Heart left ventricle (tissue), 16 donors: ENCODE data around the gene CA5B. TPM values are rescaled to one million over a fixed set of nuclear protein-coding genes. Genes with fewer than 3 reads are reported as not detected.
"Not testable (repeated sequence)": the region's sequence is repeated elsewhere in the genome, so short reads cannot be mapped to it uniquely, and the experiment has no call there.

Experiments used
- ATAC-seq, 4 donors: fragments of 200-7000 bp; cut with Tn5 transposase; one replicate each; pipeline ENCODE4 v1.9.1; 2020 to 2022; ENCODE audit warnings: moderate library complexity in 4 of 4, mild to moderate bottlenecking in 3 of 4, moderate number of reproducible peaks in 1 of 4
- DNase-seq, 5 donors: peaks; one replicate each; pipeline ENCODE4 v3.0.0-alpha.2; 2020
- H3K27ac ChIP-seq, 12 donors: fragments of 200-600 bp; sonication (generic) in 4 of 12; one replicate each; pipeline versions ENCODE4 v1.5.0 to v1.8.0; 2016 to 2022; ENCODE audit warnings: mild to moderate bottlenecking in 2 of 12
- H3K27me3 ChIP-seq, 9 donors: fragments of 200-600 bp; sonication (generic) in 2 of 9; one replicate each; pipeline versions ENCODE4 v1.5.1 to v1.8.0; 2016 to 2022; ENCODE audit warnings: mild to moderate bottlenecking in 3 of 9
- H3K36me3 ChIP-seq, 9 donors: fragments of 200-600 bp; sonication (generic) in 2 of 9; one replicate each; pipeline versions ENCODE4 v1.5.0 to v1.8.0; 2018 to 2022; ENCODE audit warnings: mild to moderate bottlenecking in 2 of 9
- H3K4me1 ChIP-seq, 12 donors: fragments of 200-600 bp; sonication (generic) in 4 of 12; one replicate each; pipeline versions ENCODE4 v1.5.0 to v1.8.0; 2016 to 2022; ENCODE audit warnings: mild to moderate bottlenecking in 3 of 12
- H3K4me3 ChIP-seq, 12 donors: fragments of 200-600 bp; sonication (generic) in 4 of 12; one replicate each; pipeline versions ENCODE4 v1.5.0 to v1.8.0; 2017 to 2022; ENCODE audit warnings: mild to moderate bottlenecking in 9 of 12, moderate library complexity in 4 of 12
- H3K9me3 ChIP-seq, 12 donors: fragments of 200-600 bp; sonication (generic) in 4 of 12; one replicate each; pipeline versions ENCODE4 v1.5.0 to v1.8.0; 2016 to 2022; ENCODE audit warnings: mild to moderate bottlenecking in 1 of 12
- POLR2A ChIP-seq, 2 donors: fragments of 450-650 bp; IDR thresholded peaks; one replicate each; pipeline ENCODE4 v1.6.1; 2017; ENCODE audit warnings: antibody characterized with exemption in 2 of 2, mild to moderate bottlenecking in 2 of 2, moderate library complexity in 2 of 2
- WGBS, 4 donors: extraction: QIAGEN DNeasy Blood & Tissue Kit in 2 of 4; methylation state at CpG; one replicate each; pipeline versions ENCODE4 v1.1.5 to v1.1.7; 2013 to 2018; 5-methylcytosine and 5-hydroxymethylcytosine counted together
- intact Hi-C, 10 donors: fragments of 100-400 bp; cut with DNase I; formaldehyde crosslinking; loops; one replicate each; pipeline versions ENCODE4 v1.11.1 to v1.14.2; 2022
- polyA plus RNA-seq, 2 donors: library from polyadenylated mRNA; stranded (reverse); fragments of 200-250 nt; gene quantifications; one replicate each; pipeline ENCODE4 v1.2.3, GENCODE V29; 2013
- total RNA-seq, 9 donors: library from RNA; depleted of rRNA in 2 of 9; stranded (reverse); fragments of >200 nt in 2 of 9; fragmentation: NEBNext Ultra II Directional in 3 of 9; extraction: Animal tissue kit (Norgen Biotek cat#: 25700) in 3 of 9; gene quantifications; one replicate each; pipeline versions ENCODE4 v1.1.0 to v1.2.4, GENCODE V29; 2016 to 2023
- TF ChIP-seq, protein P1 (sequence below), 12 donors: fragments of 200-600 bp; sonication (generic) in 4 of 12; IDR thresholded peaks; one replicate each; pipeline versions ENCODE4 v1.5.0 to v1.8.0; 2018 to 2022; ENCODE audit warnings: antibody characterized with exemption in 12 of 12, mild to moderate bottlenecking in 5 of 12
- donor health status: ischemic (EF 13 %, LVEDD 7.1; RV severe dilation, severe dysfunction).
- donor health status: healthy with polysubstance abuse.
- donor health status: DM: no; HTN: yes; CAD: no.
- donor health status: DM: no; HTN: no; CAD: no.
- donor health status: ischemic (EF 25% LVEDD 6.9; RV normal size, moderate dysfunction).
- donor health status: ischemic (EF 25% LVEDD 5.7; RV mildly dilated, moderate dysfunction).
- donor health status: healthy.
- donor health status: DM: yes; HTN: yes; CAD: no.
- donor health status: ischemic (EF 35%, LVEDD 5.7; RV mildly dilated, moderate dysfunction).
- donor health status: nonischemic (EF 11% LVEDD 7.7; RV severe dilation, severe dysfunction).
- donor health status: DM: yes; HTN: yes; CAD: no.
- donor health status: PGD.
- donor health status: ischemic (EF 29% LVEDD 5.4; RV normal size, mild dysfunction).
- donor health status: nonischemic (EF 23%, LVEDD 6.1; RV moderate dilation, normal function).

The CA5B gene
- total and polyA plus RNA-seq, 11 donors, result 0.50 to 9.9 (median 3.8) TPM

- H3K27ac ChIP-seq, result no peak overlapping the region
- peaks cover 0 to 3% (median 0%) of the 10 kb centered on the region in 9 donors for H3K36me3 ChIP-seq
- no peak for ATAC-seq
- H3K4me3 ChIP-seq, result no peak overlapping the region
- H3K27me3 ChIP-seq, result no peaks in the 10 kb centered on the region
- no peak for DNase-seq
- H3K4me1 ChIP-seq, result no peaks in the 10 kb centered on the region
- TF ChIP-seq POLR2A (IDR thresholded peaks at IDR 0.05), result no peak
- WGBS, 4 donors, result 90 to 95% (median 94%) methylated on average over 4 of the region's 4 CpGs
- intact Hi-C loops, result no loop called here
- H3K9me3 ChIP-seq, result no peaks in the 10 kb centered on the region
These were observed 18.6 kb upstream of the CA5B start for GRCh38 chrX:15719324-15719968.

DNA sequence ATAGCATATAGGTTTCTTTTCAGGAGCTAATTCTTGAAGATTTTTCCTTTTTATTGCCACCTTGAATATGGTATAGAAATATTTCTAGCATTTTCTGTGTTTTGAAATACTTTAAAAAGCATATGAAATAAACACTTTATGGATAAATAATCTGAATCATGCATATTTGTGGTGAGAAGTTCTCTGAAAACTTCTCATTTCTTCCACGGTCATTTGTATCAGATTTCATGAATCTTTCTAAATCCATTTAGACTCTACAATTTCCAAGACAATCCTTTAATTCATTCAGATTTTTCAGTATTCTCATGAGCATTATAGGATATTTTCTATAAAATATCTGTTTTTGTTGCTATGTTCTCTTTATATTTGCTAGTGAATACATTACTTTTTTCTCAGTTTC is 16.2 kb upstream of the CA5B start:
- DNase-seq (no peak), ATAC-seq (no peak)
- intact Hi-C loops, result no loop called here
- WGBS, 4 donors, result 0 to 98% (median 23%) methylated on average over 1 of the region's 1 CpG
- Histone ChIP-seq H3K4me3 (no peak overlapping the region), H3K9me3 (no peaks in the 10 kb centered on the region), H3K27ac (no peak overlapping the region), H3K36me3 (peaks cover 0 to 2% (median 0%) of the 10 kb centered on the region in 9 donors), H3K27me3 (no peaks in the 10 kb centered on the region), H3K4me1 (no peaks in the 10 kb centered on the region)
- TF ChIP-seq, protein P1, sequence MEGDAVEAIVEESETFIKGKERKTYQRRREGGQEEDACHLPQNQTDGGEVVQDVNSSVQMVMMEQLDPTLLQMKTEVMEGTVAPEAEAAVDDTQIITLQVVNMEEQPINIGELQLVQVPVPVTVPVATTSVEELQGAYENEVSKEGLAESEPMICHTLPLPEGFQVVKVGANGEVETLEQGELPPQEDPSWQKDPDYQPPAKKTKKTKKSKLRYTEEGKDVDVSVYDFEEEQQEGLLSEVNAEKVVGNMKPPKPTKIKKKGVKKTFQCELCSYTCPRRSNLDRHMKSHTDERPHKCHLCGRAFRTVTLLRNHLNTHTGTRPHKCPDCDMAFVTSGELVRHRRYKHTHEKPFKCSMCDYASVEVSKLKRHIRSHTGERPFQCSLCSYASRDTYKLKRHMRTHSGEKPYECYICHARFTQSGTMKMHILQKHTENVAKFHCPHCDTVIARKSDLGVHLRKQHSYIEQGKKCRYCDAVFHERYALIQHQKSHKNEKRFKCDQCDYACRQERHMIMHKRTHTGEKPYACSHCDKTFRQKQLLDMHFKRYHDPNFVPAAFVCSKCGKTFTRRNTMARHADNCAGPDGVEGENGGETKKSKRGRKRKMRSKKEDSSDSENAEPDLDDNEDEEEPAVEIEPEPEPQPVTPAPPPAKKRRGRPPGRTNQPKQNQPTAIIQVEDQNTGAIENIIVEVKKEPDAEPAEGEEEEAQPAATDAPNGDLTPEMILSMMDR (IDR thresholded peaks at IDR 0.05), result no peak
- no peak for TF ChIP-seq POLR2A (IDR thresholded peaks at IDR 0.05)

DNA sequence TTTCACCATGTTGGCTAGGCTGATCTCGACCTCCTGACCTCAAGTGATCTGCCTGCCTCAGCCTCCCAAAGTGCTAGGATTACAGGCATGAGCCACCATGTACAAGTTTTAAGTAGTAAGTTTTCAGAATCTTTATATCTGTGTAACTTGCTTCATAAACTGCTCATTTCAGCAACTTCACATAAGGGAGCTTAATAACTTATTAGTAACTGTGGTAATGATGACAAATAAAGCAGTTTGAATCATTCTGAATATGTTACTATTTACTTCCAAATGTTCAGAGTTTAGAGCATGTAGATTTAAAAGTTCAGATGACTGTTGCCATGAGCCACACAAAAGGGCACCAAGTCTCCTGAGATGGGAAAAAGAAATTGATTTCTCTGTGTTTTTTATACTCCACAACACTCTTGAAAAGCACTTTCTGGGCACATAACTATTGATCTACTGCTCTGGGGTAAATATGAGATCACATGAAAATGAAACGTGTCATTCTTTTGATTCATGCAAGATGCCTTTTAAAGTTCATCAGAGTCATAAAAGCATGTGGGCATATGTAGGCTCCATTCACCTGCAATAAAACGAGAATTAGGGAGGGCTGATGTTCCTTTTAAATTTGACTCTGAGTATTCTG is 14.1 kb upstream of the CA5B start:
- ATAC-seq (no peak), DNase-seq (no peak)
- WGBS, 4 donors, result 88 to 96% (median 94%) methylated on average over 3 of the region's 3 CpGs
- Histone ChIP-seq H3K27ac (no peak overlapping the region), H3K36me3 (peaks cover 0 to 2% (median 0%) of the 10 kb centered on the region in 9 donors), H3K4me3 (no peak overlapping the region), H3K27me3 (no peaks in the 10 kb centered on the region), H3K9me3 (peaks cover 0 to 5% (median 0%) of the 10 kb centered on the region in 12 donors), H3K4me1 (no peaks in the 10 kb centered on the region)
- intact Hi-C loops, result no loop called here
- no peak for TF ChIP-seq POLR2A (IDR thresholded peaks at IDR 0.05)

DNA sequence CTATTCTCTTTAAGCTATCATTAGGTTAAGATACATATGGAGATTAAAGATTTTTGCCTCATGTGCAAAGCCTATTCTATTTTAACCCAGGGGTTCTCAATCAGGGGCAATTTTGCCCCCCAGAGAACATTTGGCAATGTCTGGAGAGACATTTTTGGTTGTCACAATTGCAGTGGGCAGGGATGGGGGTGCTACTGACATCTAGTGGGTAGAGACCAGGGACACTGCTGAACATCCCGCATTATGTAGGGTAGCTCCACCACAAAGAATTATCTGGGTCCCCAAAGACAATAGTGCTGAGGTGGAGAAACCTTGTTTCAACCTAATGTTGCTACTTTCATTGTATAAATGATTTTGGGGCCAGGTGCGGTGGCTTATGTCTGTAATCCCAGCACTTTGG is 13.2 kb upstream of the CA5B start:
- no peak overlapping the region for H3K27ac ChIP-seq
- no peak overlapping the region for H3K4me3 ChIP-seq
- 91 to 100% (median 92%) methylated on average over 2 of the region's 2 CpGs for WGBS, 4 donors
- no peak for ATAC-seq
- peaks cover 0 to 5% (median 0%) of the 10 kb centered on the region in 12 donors for H3K9me3 ChIP-seq
- peaks cover 0 to 2% (median 0%) of the 10 kb centered on the region in 9 donors for H3K36me3 ChIP-seq
- H3K27me3 ChIP-seq, result no peaks in the 10 kb centered on the region
- H3K4me1 ChIP-seq, result no peaks in the 10 kb centered on the region
- DNase-seq, result no peak
- intact Hi-C loops, result no loop called here
- TF ChIP-seq POLR2A (IDR thresholded peaks at IDR 0.05), result no peak
- TF ChIP-seq, protein P1 (IDR thresholded peaks at IDR 0.05), result no peak

DNA sequence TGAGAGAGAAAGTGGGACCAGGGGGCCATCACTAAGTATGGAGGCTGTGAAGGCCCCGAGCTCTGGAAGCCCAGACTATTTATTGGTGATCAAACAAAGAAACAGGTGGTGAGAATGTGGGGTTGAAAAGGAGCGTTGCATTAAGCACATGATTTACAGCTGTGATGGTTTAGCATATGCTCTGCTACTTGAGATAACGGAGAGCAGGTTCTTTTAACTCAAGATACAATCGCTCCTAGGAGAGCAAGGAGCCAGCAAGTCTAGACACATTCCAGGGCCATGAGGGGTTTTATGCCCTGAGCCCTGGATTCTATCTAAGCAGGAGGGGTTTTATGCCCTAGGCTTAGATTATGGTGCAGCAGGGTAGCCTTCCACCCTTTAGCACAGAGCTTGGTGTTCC is 6.7 kb upstream of the CA5B start:
- DNase-seq, ATAC-seq, H3K27me3 ChIP-seq, H3K4me3 ChIP-seq, H3K27ac ChIP-seq, intact Hi-C loops, H3K4me1 ChIP-seq, H3K36me3 ChIP-seq: not testable (repeated sequence)
- whole genome bisulfite sequencing, 4 donors, result 90 to 96% (median 92%) methylated on average over 4 of the region's 4 CpGs
- peaks cover 0 to 10% (median 0%) of the 10 kb centered on the region in 12 donors for H3K9me3 ChIP-seq
